AG10803 (cell line): ENCODE measurements around the gene CHCHD3.

ENCODE experiments used
- DNase-seq: peaks from one replicate; pipeline ENCODE4 v3.0.0; 2010; ENCODE audit warnings: low read depth
- H3K4me3 ChIP-seq: 2 replicates; pipeline ENCODE4 v1.5.1; 2011; ENCODE audit warnings: mild to moderate bottlenecking, low read length, control low read depth
- CTCF ChIP-seq: conservative IDR thresholded peaks from 2 replicates; pipeline ENCODE4 v1.5.1; 2011; ENCODE audit warnings: mild to moderate bottlenecking, low read length, control low read depth, inconsistent platforms

The CHCHD3 gene

GRCh38 chr7:132871419-132871818 is 210.5 kb downstream of the CHCHD3 start:
- DNase-seq, result no peak

GRCh38 chr7:132869166-132869861 is 212.6 kb downstream of the CHCHD3 start:
- H3K4me3 ChIP-seq, result no peak overlapping the region
- peak; percentile 27 for DNase-seq
- TF ChIP-seq CTCF, result no peak

More at GRCh38 chr7:132871419-132871818, 210.5 kb downstream of the CHCHD3 start:
- H3K4me3 ChIP-seq, result no peak overlapping the region
- no peak for TF ChIP-seq CTCF

GRCh38 chr7:132866551-132866950 is 215.3 kb downstream of the CHCHD3 start:
- TF ChIP-seq CTCF, result no peak
- H3K4me3 ChIP-seq, result no peak overlapping the region
- no peak for DNase-seq

- DNase-seq, result peak; percentile 38
- no peak overlapping the region for H3K4me3 ChIP-seq
- no peak for TF ChIP-seq CTCF
Observed at GRCh38 chr7:132866144-132866531, 215.8 kb downstream of the CHCHD3 start.

GRCh38 chr7:132865366-132866143 is 216.3 kb downstream of the CHCHD3 start:
- H3K4me3 ChIP-seq, result no peak overlapping the region
- peak; percentile 87 for DNase-seq
- no peak; the same call in 1 of the 2 replicates for TF ChIP-seq CTCF

DNA sequence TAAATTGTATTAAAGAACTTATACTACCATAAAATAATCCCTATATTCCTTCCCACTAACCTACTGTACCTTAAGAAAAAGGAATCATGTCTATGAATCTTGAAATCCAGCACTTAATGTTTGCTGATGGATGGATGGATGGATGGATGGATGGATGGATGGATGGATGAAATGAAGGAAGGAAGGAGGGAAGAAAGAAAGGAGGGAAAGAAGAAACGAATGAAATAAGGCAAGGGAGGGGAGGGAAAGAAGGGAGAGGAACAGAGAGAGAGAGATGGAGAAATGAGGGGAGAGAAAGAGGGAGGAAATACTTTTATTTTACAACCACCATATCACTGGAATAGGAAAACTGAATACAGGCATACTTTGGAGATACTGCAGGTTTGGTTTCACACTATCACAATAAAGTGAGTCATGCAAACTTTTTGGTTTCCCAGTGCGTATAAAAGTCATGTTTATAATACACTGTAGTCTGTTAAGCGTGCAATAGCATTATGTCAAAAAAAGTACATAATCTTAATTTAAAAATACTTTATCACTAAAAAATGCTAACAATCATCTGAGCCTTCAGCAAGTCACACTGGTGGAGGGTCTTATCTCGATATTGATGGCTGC is 219.8 kb downstream of the CHCHD3 start:
- TF ChIP-seq CTCF, result no peak
- no peak overlapping the region for H3K4me3 ChIP-seq
- DNase-seq, result no peak

GRCh38 chr7:132861424-132861823 is 220.5 kb downstream of the CHCHD3 start:
- DNase-seq, result no peak
- no peak overlapping the region for H3K4me3 ChIP-seq
- TF ChIP-seq CTCF, result no peak
